H9 (cell line): Measurements from ENCODE around the gene CALN1. TPM values are rescaled to one million over a fixed set of nuclear protein-coding genes. Genes with fewer than 3 reads are reported as not detected.

Source experiments
- DNase-seq: peaks from one replicate; pipeline ENCODE4 v3.0.0-alpha.2; 2017
- H2AFZ ChIP-seq: one replicate; pipeline ENCODE4 v1.6.1; 2013; ENCODE audit warnings: mild to moderate bottlenecking, low read length, control low read depth, moderate library complexity
- H2AK5ac ChIP-seq: 2 replicates; pipeline ENCODE4 v1.6.1; 2013; ENCODE audit warnings: low read length, control low read depth, mixed read lengths; ENCODE audit not compliant: insufficient read length
- H2BK120ac ChIP-seq: one replicate; pipeline ENCODE4 v1.6.1; 2013; ENCODE audit warnings: low read depth, mild to moderate bottlenecking, low read length, control low read depth, inconsistent platforms; ENCODE audit not compliant: poor library complexity, severe bottlenecking
- H2BK12ac ChIP-seq: 2 replicates; pipeline ENCODE4 v1.6.1; 2013; ENCODE audit warnings: low read length, control low read depth, mixed read lengths, low read depth; ENCODE audit not compliant: insufficient read length
- H2BK15ac ChIP-seq: 2 replicates; pipeline ENCODE4 v1.6.1; 2013; ENCODE audit warnings: low read depth, low read length, control low read depth
- H2BK20ac ChIP-seq: one replicate; pipeline ENCODE4 v1.6.1; 2013; ENCODE audit warnings: low read depth, mild to moderate bottlenecking, low read length, control low read depth, inconsistent platforms; ENCODE audit not compliant: poor library complexity, severe bottlenecking
- H2BK5ac ChIP-seq: 2 replicates; pipeline ENCODE4 v1.6.1; 2013; ENCODE audit warnings: low read length, control low read depth, mixed read lengths; ENCODE audit not compliant: insufficient read length
- H3K14ac ChIP-seq: 2 replicates; pipeline ENCODE4 v1.6.1; 2013; ENCODE audit warnings: low read length, control low read depth; ENCODE audit not compliant: insufficient read depth
- H3K18ac ChIP-seq: 2 replicates; pipeline ENCODE4 v1.6.1; 2013; ENCODE audit warnings: low read depth, mild to moderate bottlenecking, mixed read lengths, low read length, control low read depth; ENCODE audit not compliant: insufficient read length
- H3K23ac ChIP-seq: 2 replicates; pipeline ENCODE4 v1.6.1; 2013; ENCODE audit warnings: low read length, control low read depth, mixed read lengths, low read depth; ENCODE audit not compliant: insufficient read length
- H3K23me2 ChIP-seq: 2 replicates; pipeline ENCODE4 v1.6.1; 2013; ENCODE audit warnings: low read depth, mild to moderate bottlenecking, mixed read lengths, low read length, control low read depth; ENCODE audit not compliant: insufficient read length, poor library complexity, severe bottlenecking
- H3K27ac ChIP-seq: 2 replicates; pipeline ENCODE4 v1.5.1; 2013; ENCODE audit warnings: low read length, control low read depth, mixed read lengths, low read depth; ENCODE audit not compliant: insufficient read length
- H3K27me3 ChIP-seq: 2 replicates; pipeline ENCODE4 v1.6.1; 2013; ENCODE audit warnings: low read length, control low read depth, inconsistent platforms; ENCODE audit not compliant: insufficient read depth
- H3K4ac ChIP-seq: 2 replicates; pipeline ENCODE4 v1.6.1; 2013; ENCODE audit warnings: low read depth, mild to moderate bottlenecking, control low read depth, inconsistent platforms, low read length, moderate library complexity
- H3K4me1 ChIP-seq: 2 replicates; pipeline ENCODE4 v1.6.1; 2013; ENCODE audit warnings: low read length, control low read depth, inconsistent platforms; ENCODE audit not compliant: insufficient read depth
- H3K4me2 ChIP-seq: 2 replicates; pipeline ENCODE4 v1.6.1; 2013; ENCODE audit warnings: low read length, control low read depth, mixed read lengths; ENCODE audit not compliant: insufficient read length, insufficient read depth
- H3K56ac ChIP-seq: 2 replicates; pipeline ENCODE4 v1.6.1; 2013; ENCODE audit warnings: low read depth, mild to moderate bottlenecking, mixed read lengths, low read length, control low read depth; ENCODE audit not compliant: insufficient read length
- H3K79me1 ChIP-seq: 2 replicates; pipeline ENCODE4 v1.6.1; 2013; ENCODE audit warnings: low read depth, mild to moderate bottlenecking, moderate library complexity, low read length, control low read depth, inconsistent platforms; ENCODE audit not compliant: insufficient read depth, poor library complexity, severe bottlenecking
- H3K79me2 ChIP-seq: 2 replicates; pipeline ENCODE4 v1.6.1; 2013; ENCODE audit warnings: low read length, control low read depth, inconsistent platforms; ENCODE audit not compliant: insufficient read depth
- H3K9ac ChIP-seq: 2 replicates; pipeline ENCODE4 v1.6.1; 2013; ENCODE audit warnings: low read length, control low read depth, mixed read lengths; ENCODE audit not compliant: insufficient read length; ENCODE audit errors: extremely low read depth
- H3K9me3 ChIP-seq: one replicate; pipeline ENCODE4 v1.6.1; 2013; ENCODE audit warnings: low read depth, low read length, inconsistent platforms; ENCODE audit not compliant: control insufficient read depth
- H3T11ph ChIP-seq: one replicate; pipeline ENCODE4 v1.6.1; 2013; ENCODE audit warnings: mild to moderate bottlenecking, low read length, control low read depth, inconsistent platforms
- H4K20me1 ChIP-seq: one replicate; pipeline ENCODE4 v1.6.1; 2013; ENCODE audit not compliant: control insufficient read depth, insufficient read length, insufficient read depth
- H4K5ac ChIP-seq: 2 replicates; pipeline ENCODE4 v1.6.1; 2013; ENCODE audit warnings: low read depth, mild to moderate bottlenecking, mixed read lengths, low read length, control low read depth; ENCODE audit not compliant: insufficient read length
- H4K8ac ChIP-seq: replicated peaks from 2 replicates; pipeline ENCODE4 v1.6.1; 2013; ENCODE audit warnings: low read length, control low read depth, mixed read lengths, low read depth; ENCODE audit not compliant: insufficient read length
- H4K91ac ChIP-seq: 2 replicates; pipeline ENCODE4 v1.6.1; 2013; ENCODE audit warnings: low read depth, mild to moderate bottlenecking, moderate library complexity, mixed read lengths, low read length, control low read depth; ENCODE audit not compliant: insufficient read length
- H3K27ac Mint-ChIP-seq, 3 experiments: 2 replicates in 2 of 3; 3 replicates in 1 of 3; pipeline ENCODE4 v1.8.0; 2020 to 2021; ENCODE audit warnings: mixed read lengths in 3 of 3, mild to moderate bottlenecking in 1 of 3, moderate library complexity in 1 of 3
- H3K27me3 Mint-ChIP-seq: 2 replicates; pipeline ENCODE4 v1.8.0; 2021; ENCODE audit warnings: low read depth, mild to moderate bottlenecking, moderate library complexity, mixed read lengths
- H3K36me3 Mint-ChIP-seq, 3 experiments: 2 replicates in 2 of 3; 3 replicates in 1 of 3; pipeline ENCODE4 v1.8.0; 2020 to 2021; ENCODE audit warnings: low read depth in 3 of 3, mixed read lengths in 3 of 3; ENCODE audit not compliant: insufficient read depth in 1 of 3
- H3K4me1 Mint-ChIP-seq, 2 experiments: 2 replicates each; pipeline ENCODE4 v1.8.0; 2020; ENCODE audit warnings: mixed read lengths in 2 of 2
- H3K4me3 Mint-ChIP-seq, 2 experiments: 2 replicates in 1 of 2; 3 replicates in 1 of 2; pipeline ENCODE4 v1.8.0; 2020 to 2021; ENCODE audit warnings: mild to moderate bottlenecking in 2 of 2, mixed read lengths in 2 of 2, moderate library complexity in 1 of 2
- H3K9me3 Mint-ChIP-seq, 2 experiments: 2 replicates in 1 of 2; 3 replicates in 1 of 2; pipeline ENCODE4 v1.8.0; 2020; ENCODE audit warnings: mild to moderate bottlenecking in 2 of 2, mixed read lengths in 2 of 2, moderate library complexity in 1 of 2
- WGBS: extraction: QIAGEN DNeasy Blood & Tissue Kit; methylation state at CpG from one replicate; pipeline ENCODE4 v1.1.7; 2013; ENCODE audit warnings: missing lambda C conversion rate, low lambda C conversion rate, mixed read lengths; ENCODE audit not compliant: insufficient read length; ENCODE audit errors: extremely low coverage; 5-methylcytosine and 5-hydroxymethylcytosine counted together
- total RNA-seq: library from RNA; stranded (reverse); gene quantifications from 2 replicates; pipeline ENCODE4 v1.2.1, GENCODE V29; 2021
- TF ChIP-seq, protein P1 (sequence below): fragments of 200-600 bp; sonication (generic); conservative IDR thresholded peaks from 3 replicates; pipeline ENCODE4 v1.8.0; 2021; ENCODE audit warnings: antibody characterized with exemption, mild to moderate bottlenecking

Gene CALN1
- total RNA-seq, 1 experiment from 2014 or later: 2.8 TPM

DNA sequence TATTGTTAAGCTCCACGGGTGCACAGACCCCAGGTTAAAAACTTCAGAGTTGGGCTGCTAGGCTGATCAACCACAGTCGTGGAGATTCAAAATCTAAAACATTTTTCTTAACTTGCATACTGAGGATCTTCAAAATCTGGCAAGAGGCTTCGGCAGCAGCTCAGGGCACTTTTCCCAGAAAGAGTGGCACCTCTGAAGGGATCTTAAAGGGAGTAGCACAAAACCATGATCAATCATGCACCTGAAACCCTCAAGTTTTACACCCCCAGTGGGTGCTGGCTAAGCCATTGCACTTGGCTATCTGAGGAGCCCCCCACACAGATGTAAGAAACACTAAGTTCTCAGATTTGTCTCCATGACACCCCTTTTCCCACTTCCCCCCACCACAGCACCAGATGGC lies 151.7 kb downstream of the CALN1 start:
- no CpG with 5 or more reads among the region's 3 CpGs for WGBS
- Histone ChIP-seq H3K27me3 (no peaks in the 10 kb centered on the region), H3K27ac (no peak overlapping the region), H3K4me2 (no peak overlapping the region), H4K91ac (no peak overlapping the region), H2BK15ac (no peak overlapping the region), H3K23ac (no peak overlapping the region), H2BK12ac (no peak overlapping the region), H3K14ac (no peak overlapping the region), H3K4me1 (peaks cover 3% of the 10 kb centered on the region; the same call in 1 of the 2 replicates), H2BK20ac (no peak overlapping the region), H3K23me2 (no peaks in the 10 kb centered on the region), H3K18ac (no peak overlapping the region), H3K9me3 (no peaks in the 10 kb centered on the region), H4K8ac (no peak overlapping the region), H3K79me2 (no peaks in the 10 kb centered on the region; the same call in 1 of the 2 replicates), H4K5ac (no peak overlapping the region), H3K9ac (no peak overlapping the region), H3K56ac (no peak overlapping the region), H2AFZ (no peak overlapping the region), H3K79me1 (no peaks in the 10 kb centered on the region), H2BK120ac (no peak overlapping the region), H4K20me1 (no peaks in the 10 kb centered on the region), H2BK5ac (no peak overlapping the region), H2AK5ac (no peak overlapping the region), H3K4ac (no peak overlapping the region), H3T11ph (no peak overlapping the region)
- TF ChIP-seq, protein P1, sequence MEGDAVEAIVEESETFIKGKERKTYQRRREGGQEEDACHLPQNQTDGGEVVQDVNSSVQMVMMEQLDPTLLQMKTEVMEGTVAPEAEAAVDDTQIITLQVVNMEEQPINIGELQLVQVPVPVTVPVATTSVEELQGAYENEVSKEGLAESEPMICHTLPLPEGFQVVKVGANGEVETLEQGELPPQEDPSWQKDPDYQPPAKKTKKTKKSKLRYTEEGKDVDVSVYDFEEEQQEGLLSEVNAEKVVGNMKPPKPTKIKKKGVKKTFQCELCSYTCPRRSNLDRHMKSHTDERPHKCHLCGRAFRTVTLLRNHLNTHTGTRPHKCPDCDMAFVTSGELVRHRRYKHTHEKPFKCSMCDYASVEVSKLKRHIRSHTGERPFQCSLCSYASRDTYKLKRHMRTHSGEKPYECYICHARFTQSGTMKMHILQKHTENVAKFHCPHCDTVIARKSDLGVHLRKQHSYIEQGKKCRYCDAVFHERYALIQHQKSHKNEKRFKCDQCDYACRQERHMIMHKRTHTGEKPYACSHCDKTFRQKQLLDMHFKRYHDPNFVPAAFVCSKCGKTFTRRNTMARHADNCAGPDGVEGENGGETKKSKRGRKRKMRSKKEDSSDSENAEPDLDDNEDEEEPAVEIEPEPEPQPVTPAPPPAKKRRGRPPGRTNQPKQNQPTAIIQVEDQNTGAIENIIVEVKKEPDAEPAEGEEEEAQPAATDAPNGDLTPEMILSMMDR: no peak
- Mint-ChIP-seq H3K4me3 (no peak overlapping the region), H3K4me1 (peaks cover 19 to 23% of the 10 kb centered on the region in 2 experiments), H3K9me3 (peaks cover 0 to 10% of the 10 kb centered on the region in 2 experiments; a peak in 2 of 5 replicates), H3K27me3 (no peaks in the 10 kb centered on the region), H3K36me3 (peaks cover 5 to 24% (median 17%) of the 10 kb centered on the region in 3 experiments), H3K27ac (no peak overlapping the region)
- DNase-seq: no peak
